Transverse colon (tissue), 4 donors: ENCODE measurements around the gene AUNIP. TPM values are rescaled to one million over a fixed set of nuclear protein-coding genes. Genes with fewer than 3 reads are reported as not detected.
A peak's percentile ranks its signal among the peaks of the same experiment; 100 is the strongest.

ENCODE experiments used
- DNase-seq: peaks from one replicate; pipeline ENCODE4 v3.0.0-alpha.2; 2019
- H3K27ac ChIP-seq, 4 donors: fragments of 200-600 bp; sonication (generic); 2 replicates each; pipeline ENCODE4 v1.5.1; 2016 to 2018; ENCODE audit warnings: inconsistent platforms in 4 of 4
- H3K27me3 ChIP-seq: fragments of 200-600 bp; sonication (generic); 2 replicates; pipeline ENCODE4 v1.5.1; 2017; ENCODE audit warnings: inconsistent platforms
- H3K36me3 ChIP-seq, 4 donors: fragments of 200-600 bp; sonication (generic); 2 replicates each; pipeline ENCODE4 v1.5.1; 2017 to 2019; ENCODE audit warnings: inconsistent platforms in 4 of 4
- H3K4me1 ChIP-seq, 4 donors: fragments of 200-600 bp; sonication (generic); 2 replicates each; pipeline ENCODE4 v1.5.1; 2017 to 2020; ENCODE audit warnings: inconsistent platforms in 4 of 4
- H3K4me3 ChIP-seq, 4 donors: fragments of 200-600 bp; sonication (generic); 1 replicate in 1 of 4; 2 replicates in 3 of 4; pipeline versions ENCODE4 v1.5.1 to v1.6.1; 2017 to 2019; ENCODE audit warnings: inconsistent platforms in 4 of 4
- H3K9me3 ChIP-seq, 2 donors: fragments of 200-600 bp; sonication (generic); 2 replicates each; pipeline ENCODE4 v1.5.1; 2017 to 2019; ENCODE audit warnings: inconsistent platforms in 2 of 2
- CTCF ChIP-seq, 5 experiments: fragments of 200-600 bp in 3 of 5; fragments of 450-650 bp in 2 of 5; sonication (generic) in 3 of 5; IDR thresholded peaks; 1 replicate in 2 of 5; 2 replicates in 3 of 5; pipeline ENCODE4 v1.5.1; 2016 to 2017; ENCODE audit warnings: antibody characterized with exemption in 5 of 5, inconsistent platforms in 3 of 5, mild to moderate bottlenecking in 2 of 5, moderate library complexity in 1 of 5
- EP300 ChIP-seq: sonication (generic); formaldehyde crosslinking; IDR thresholded peaks from one replicate; pipeline ENCODE4 v1.6.1; 2017; ENCODE audit warnings: antibody characterized with exemption, low read depth
- POLR2A ChIP-seq: fragments of 450-650 bp; IDR thresholded peaks from one replicate; pipeline ENCODE4 v1.6.1; 2016; ENCODE audit warnings: antibody characterized with exemption, mild to moderate bottlenecking, moderate library complexity
- POLR2AphosphoS5 ChIP-seq, 3 donors: sonication (generic); formaldehyde crosslinking; IDR thresholded peaks; one replicate each; pipeline ENCODE4 v1.6.1; 2016; ENCODE audit warnings: antibody characterized with exemption in 3 of 3
- WGBS, 2 donors: methylation state at CpG; one replicate each; pipeline ENCODE4 v1.1.5; 2018; ENCODE audit warnings: low coverage in 1 of 2; 5-methylcytosine and 5-hydroxymethylcytosine counted together
- in situ Hi-C, 4 donors: fragments of 200-750 bp; cut with MboI; loops; one replicate each; pipeline versions ENCODE4 v1.15.0 to v1.15.1; 2017; ENCODE audit warnings: low sequenced_read_pairs in 3 of 4, low pct_ligation_motif_present in 1 of 4, low pct_unique_long_range_greater_than_20kb in 1 of 4
- intact Hi-C: fragments of 100-400 bp; cut with DNase I; formaldehyde crosslinking; loops from one replicate; pipeline ENCODE4 v1.15.1; 2023; ENCODE audit warnings: low total_unique reads
- total RNA-seq, 4 donors: library from RNA; depleted of rRNA; stranded (reverse); fragments of >200 nt; gene quantifications; one replicate each; pipeline ENCODE4 v1.1.0, GENCODE V29; 2016

Gene AUNIP
- total RNA-seq, 4 donors from 2014 or later, result 0.41 TPM; not detected in 3

GRCh38 chr1:25897754-25898153, 38.5 kb upstream of the AUNIP start:
- TF ChIP-seq POLR2A, result no peak
- TF ChIP-seq CTCF (IDR thresholded peaks at IDR 0.05), result no peak
- TF ChIP-seq POLR2AphosphoS5 (IDR thresholded peaks at IDR 0.05), result no peak
- no peak for TF ChIP-seq EP300

GRCh38 chr1:25896266-25896665, 37.0 kb upstream of the AUNIP start:
- Histone ChIP-seq H3K4me3 (no peak overlapping the region), H3K9me3 (no peaks in the 10 kb centered on the region), H3K36me3 (peaks cover 0 to 8% (median 0%) of the 10 kb centered on the region in 4 donors), H3K27ac (no peak overlapping the region), H3K4me1 (peaks cover 0 to 24% (median 7%) of the 10 kb centered on the region in 4 donors), H3K27me3 (no peaks in the 10 kb centered on the region)
- in situ Hi-C loops (loop anchor here (5.0 to 10.0 kb wide), 3 partner anchors 101 to 109 kb away; partner anchors contain the start of gene PAFAH2 (in 1 of the 4)), intact Hi-C loops (loop anchor here (2.0 kb wide), 1 partner anchor 103 kb away; the partner anchor contains the start of gene PAFAH2)
- WGBS, 2 donors, result 71% methylated on average over 1 of the region's 1 CpG; no CpG with 5 or more reads in 1 of the 2 donors
- no peak for DNase-seq
- TF ChIP-seq POLR2AphosphoS5 (IDR thresholded peaks at IDR 0.05) (no peak), CTCF (IDR thresholded peaks at IDR 0.05) (no peak), EP300 (no peak), POLR2A (no peak)

More at GRCh38 chr1:25897754-25898153, 38.5 kb upstream of the AUNIP start:
- Histone ChIP-seq H3K27ac (no peak overlapping the region), H3K27me3 (no peaks in the 10 kb centered on the region), H3K4me3 (no peak overlapping the region), H3K4me1 (peaks cover 0 to 15% (median 4%) of the 10 kb centered on the region in 4 donors), H3K9me3 (no peaks in the 10 kb centered on the region), H3K36me3 (peaks cover 0 to 8% (median 0%) of the 10 kb centered on the region in 4 donors)
- WGBS, 2 donors, result 89% methylated on average over 5 of the region's 5 CpGs; no CpG with 5 or more reads in 1 of the 2 donors
- no peak for DNase-seq
- in situ Hi-C loops, result loop anchor here (5.0 to 10.0 kb wide), 3 partner anchors 100 to 107 kb away; partner anchors contain the start of gene PAFAH2 (in 1 of the 4)
- intact Hi-C loops, result loop anchor here (2.0 kb wide), 1 partner anchor 101 kb away; the partner anchor contains the start of gene PAFAH2

- intact Hi-C loops, result no loop called here
- Histone ChIP-seq H3K27ac (peak overlapping the region in 1 of 4 donors; percentile 44), H3K4me3 (no peak overlapping the region), H3K36me3 (peaks cover 0 to 8% (median 0%) of the 10 kb centered on the region in 4 donors), H3K9me3 (no peaks in the 10 kb centered on the region), H3K27me3 (no peaks in the 10 kb centered on the region), H3K4me1 (peaks cover 0 to 28% (median 8%) of the 10 kb centered on the region in 4 donors)
- TF ChIP-seq POLR2AphosphoS5 (IDR thresholded peaks at IDR 0.05) (peak in 1 of 3 donors; percentile 20), EP300 (no peak), CTCF (IDR thresholded peaks at IDR 0.05) (peak; percentile 97 to 100 (median 98))
- 16 to 20% methylated on average over 1 to 10 of the region's 12 CpGs for WGBS, 2 donors
- DNase-seq, result peak; percentile 92
- in situ Hi-C loops, result loop anchor here (5.0 to 10.0 kb wide), 3 partner anchors 102 to 109 kb away; partner anchors contain the start of gene PAFAH2 (in 1 of the 4)
These were observed 36.2 kb upstream of the AUNIP start for GRCh38 chr1:25895365-25895990.

- in situ Hi-C loops, result loop anchor here in 1 of 4 donors (10.0 kb wide), 1 partner anchor 112 kb away; no protein-coding TSS in a partner anchor
- WGBS, 2 donors, result 44 to 48% methylated on average over 2 to 4 of the region's 4 CpGs
- Histone ChIP-seq H3K4me1 (peaks cover 5 to 38% (median 16%) of the 10 kb centered on the region in 4 donors), H3K36me3 (no peaks in the 10 kb centered on the region), H3K4me3 (no peak overlapping the region), H3K27me3 (no peaks in the 10 kb centered on the region), H3K9me3 (no peaks in the 10 kb centered on the region), H3K27ac (peak overlapping the region; percentile 72 to 80 (median 76))
- no peak for DNase-seq
- TF ChIP-seq POLR2A (no peak), EP300 (no peak), CTCF (IDR thresholded peaks at IDR 0.05) (no peak)
- intact Hi-C loops, result no loop called here
These were observed 33.9 kb upstream of the AUNIP start for GRCh38 chr1:25893116-25893515.
